ENCODE data around the gene PCSK2. TPM values are rescaled to one million over a fixed set of nuclear protein-coding genes. Genes with fewer than 3 reads are reported as not detected.

Gene PCSK2
- total and polyA plus RNA-seq, 4 donors = 0.08 to 0.14 (median 0.09) TPM; not detected in 1

- TF ChIP-seq, protein P1, sequence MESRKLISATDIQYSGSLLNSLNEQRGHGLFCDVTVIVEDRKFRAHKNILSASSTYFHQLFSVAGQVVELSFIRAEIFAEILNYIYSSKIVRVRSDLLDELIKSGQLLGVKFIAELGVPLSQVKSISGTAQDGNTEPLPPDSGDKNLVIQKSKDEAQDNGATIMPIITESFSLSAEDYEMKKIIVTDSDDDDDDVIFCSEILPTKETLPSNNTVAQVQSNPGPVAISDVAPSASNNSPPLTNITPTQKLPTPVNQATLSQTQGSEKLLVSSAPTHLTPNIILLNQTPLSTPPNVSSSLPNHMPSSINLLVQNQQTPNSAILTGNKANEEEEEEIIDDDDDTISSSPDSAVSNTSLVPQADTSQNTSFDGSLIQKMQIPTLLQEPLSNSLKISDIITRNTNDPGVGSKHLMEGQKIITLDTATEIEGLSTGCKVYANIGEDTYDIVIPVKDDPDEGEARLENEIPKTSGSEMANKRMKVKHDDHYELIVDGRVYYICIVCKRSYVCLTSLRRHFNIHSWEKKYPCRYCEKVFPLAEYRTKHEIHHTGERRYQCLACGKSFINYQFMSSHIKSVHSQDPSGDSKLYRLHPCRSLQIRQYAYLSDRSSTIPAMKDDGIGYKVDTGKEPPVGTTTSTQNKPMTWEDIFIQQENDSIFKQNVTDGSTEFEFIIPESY (IDR thresholded peaks at IDR 0.05) = no peak
- TF ChIP-seq EGR1 (IDR thresholded peaks at IDR 0.05; ENCODE audit: low read depth in 2 of 2) (no peak), GABPA (IDR thresholded peaks at IDR 0.05 in 1 of 2, conservative IDR thresholded peaks at IDR 0.05 in 1 of 2) (no peak)
Measured at GRCh38 chr20:17304774-17305173, 77.9 kb downstream of the PCSK2 start (continued).

DNA sequence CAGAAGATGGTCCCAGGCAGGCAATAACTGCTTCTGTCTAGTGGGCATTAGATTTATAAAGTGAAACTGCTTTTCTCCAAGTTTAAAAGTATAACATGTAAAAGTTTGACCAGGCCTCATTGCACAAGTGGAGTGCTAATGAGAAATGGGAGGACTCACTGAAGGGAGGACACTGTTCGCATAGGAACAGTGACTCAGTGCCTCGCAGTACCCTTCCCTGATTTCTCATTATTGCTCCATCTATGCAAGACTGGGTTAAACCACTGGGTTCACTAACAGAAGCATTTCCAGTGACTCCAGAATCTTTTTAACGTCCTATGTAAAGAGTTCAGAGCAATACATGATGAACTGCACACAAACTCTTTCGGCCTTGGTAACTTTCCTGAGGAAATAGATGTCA is 79.6 kb downstream of the PCSK2 start:
- H3K27me3 ChIP-seq (ENCODE audit: control insufficient read depth in 4 of 4, insufficient read depth in 4 of 4, low read length in 3 of 4) = peaks cover 0 to 4% (median 0%) of the 10 kb centered on the region in 4 donors
- 77% methylated on average over 4 of the region's 4 CpGs for WGBS
- H3K27ac ChIP-seq (ENCODE audit: low read depth in 1 of 2, low read length in 2 of 2) = no peak overlapping the region
- no peak overlapping the region for H3K9ac ChIP-seq (ENCODE audit: low read depth in 1 of 2, low read length in 2 of 2)
- no peak for DNase-seq (ENCODE audit: low spot score)
- H3K4me3 ChIP-seq (ENCODE audit: low read depth in 1 of 3, low read length in 3 of 3) = no peak overlapping the region
- peaks cover 0 to 9% (median 0%) of the 10 kb centered on the region in 4 donors for H3K9me3 ChIP-seq (ENCODE audit: control insufficient read depth in 4 of 4, low read length in 3 of 4)
- no peaks in the 10 kb centered on the region for H3K4me1 ChIP-seq (ENCODE audit: control insufficient read depth in 4 of 4, insufficient read depth in 4 of 4, low read length in 3 of 4)
- H3K36me3 ChIP-seq (ENCODE audit: control insufficient read depth in 4 of 4, insufficient read depth in 3 of 4, low read depth in 1 of 4, low read length in 3 of 4) = no peaks in the 10 kb centered on the region
- TF ChIP-seq SP1 (IDR thresholded peaks at IDR 0.05) = no peak
- TF ChIP-seq, protein P2, sequence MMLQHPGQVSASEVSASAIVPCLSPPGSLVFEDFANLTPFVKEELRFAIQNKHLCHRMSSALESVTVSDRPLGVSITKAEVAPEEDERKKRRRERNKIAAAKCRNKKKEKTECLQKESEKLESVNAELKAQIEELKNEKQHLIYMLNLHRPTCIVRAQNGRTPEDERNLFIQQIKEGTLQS (IDR thresholded peaks at IDR 0.05) = no peak
- TF ChIP-seq FOXA1 (IDR thresholded peaks at IDR 0.05) = no peak
- no peak for TF ChIP-seq HNF4A (conservative IDR thresholded peaks at IDR 0.05)
- TF ChIP-seq HNF4G (IDR thresholded peaks at IDR 0.05) = no peak
- no peak for TF ChIP-seq FOXA2 (IDR thresholded peaks at IDR 0.05)
- no peak for TF ChIP-seq GABPA (IDR thresholded peaks at IDR 0.05 in 1 of 2, conservative IDR thresholded peaks at IDR 0.05 in 1 of 2)
- TF ChIP-seq EGR1 (IDR thresholded peaks at IDR 0.05; ENCODE audit: low read depth in 2 of 2) = no peak
- no peak for TF ChIP-seq JUND (IDR thresholded peaks at IDR 0.05)
- TF ChIP-seq MAX (IDR thresholded peaks at IDR 0.05) = no peak
- no peak for TF ChIP-seq RXRA (IDR thresholded peaks at IDR 0.05)
- TF ChIP-seq RAD21 (IDR thresholded peaks at IDR 0.05) = no peak
- no peak for TF ChIP-seq TAF1 (conservative IDR thresholded peaks at IDR 0.05)
- no peak for TF ChIP-seq REST (IDR thresholded peaks at IDR 0.05)
- TF ChIP-seq, protein P1 (IDR thresholded peaks at IDR 0.05) = no peak
- no peak for TF ChIP-seq CTCF (IDR thresholded peaks at IDR 0.05; ENCODE audit: low read depth, low read length, missing input control)
- no peak for TF ChIP-seq NR2F2 (IDR thresholded peaks at IDR 0.05)
- TF ChIP-seq YY1 (IDR thresholded peaks at IDR 0.05) = no peak

Measured in liver (tissue), 9 donors.